Neural cell (in vitro differentiated cells): ENCODE results near the gene ERN2.

Source experiments
- EP300 ChIP-seq: fragments of 450-650 bp; conservative IDR thresholded peaks from 2 replicates; pipeline ENCODE4 v1.6.1; 2014; ENCODE audit warnings: antibody characterized with exemption, mild to moderate bottlenecking, moderate library complexity; ENCODE audit not compliant: poor library complexity, severe bottlenecking
- EZH2 ChIP-seq: fragments of 200-600, 300-800 bp; shearing (Covaris generic), sonication (generic); IDR thresholded peaks from 2 replicates; pipeline ENCODE4 v1.6.1; 2014; ENCODE audit warnings: antibody characterized with exemption, low read length, borderline replicate concordance, mild to moderate bottlenecking; ENCODE audit not compliant: insufficient read depth, poor library complexity, severe bottlenecking
- MXI1 ChIP-seq: fragments of 450-650 bp; conservative IDR thresholded peaks from 2 replicates; pipeline ENCODE4 v1.6.1; 2014; ENCODE audit warnings: antibody characterized with exemption, mild to moderate bottlenecking; ENCODE audit not compliant: poor library complexity, severe bottlenecking
- POLR2AphosphoS5 ChIP-seq: IDR thresholded peaks from 2 replicates; pipeline ENCODE4 v1.6.1; 2012
- RAD21 ChIP-seq: fragments of 450-650 bp; conservative IDR thresholded peaks from 2 replicates; pipeline ENCODE4 v1.6.1; 2014; ENCODE audit warnings: antibody characterized with exemption, mild to moderate bottlenecking, moderate library complexity
- SMC3 ChIP-seq: fragments of 450-650 bp; conservative IDR thresholded peaks from 2 replicates; pipeline ENCODE4 v1.6.1; 2014; ENCODE audit warnings: antibody characterized with exemption, mild to moderate bottlenecking, moderate library complexity; ENCODE audit not compliant: poor library complexity
- TAF1 ChIP-seq: IDR thresholded peaks from 2 replicates; pipeline ENCODE4 v1.6.1; 2012; ENCODE audit warnings: low read depth
- TF ChIP-seq, protein P1 (sequence below): fragments of 450-650 bp; IDR thresholded peaks from 2 replicates; pipeline ENCODE4 v1.5.1; 2014; ENCODE audit warnings: antibody characterized with exemption, mild to moderate bottlenecking, moderate library complexity; ENCODE audit not compliant: poor library complexity, severe bottlenecking
- TF ChIP-seq, protein P2 (sequence below): IDR thresholded peaks from 2 replicates; pipeline ENCODE4 v1.6.1; 2012; ENCODE audit warnings: borderline replicate concordance

DNA sequence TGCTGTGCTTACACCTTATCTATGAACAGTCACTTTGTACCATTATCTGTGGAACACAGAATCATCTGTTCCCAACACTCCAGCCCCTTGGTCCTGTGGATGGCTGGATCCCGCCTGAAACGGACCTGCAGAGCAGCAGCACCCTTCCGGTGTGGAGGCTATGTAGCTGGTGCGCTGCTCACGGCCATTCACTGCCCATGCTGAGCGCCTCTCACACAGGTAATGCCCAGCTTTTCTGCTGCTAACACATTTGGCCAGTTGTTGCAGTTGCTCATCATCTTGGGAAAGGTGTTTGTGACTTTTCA, 45.7 kb downstream of the ERN2 start:
- TF ChIP-seq EZH2 (no peak), TAF1 (no peak), EP300 (no peak), POLR2AphosphoS5 (no peak), SMC3 (no peak), RAD21 (no peak), MXI1 (no peak)
- TF ChIP-seq, protein P1, sequence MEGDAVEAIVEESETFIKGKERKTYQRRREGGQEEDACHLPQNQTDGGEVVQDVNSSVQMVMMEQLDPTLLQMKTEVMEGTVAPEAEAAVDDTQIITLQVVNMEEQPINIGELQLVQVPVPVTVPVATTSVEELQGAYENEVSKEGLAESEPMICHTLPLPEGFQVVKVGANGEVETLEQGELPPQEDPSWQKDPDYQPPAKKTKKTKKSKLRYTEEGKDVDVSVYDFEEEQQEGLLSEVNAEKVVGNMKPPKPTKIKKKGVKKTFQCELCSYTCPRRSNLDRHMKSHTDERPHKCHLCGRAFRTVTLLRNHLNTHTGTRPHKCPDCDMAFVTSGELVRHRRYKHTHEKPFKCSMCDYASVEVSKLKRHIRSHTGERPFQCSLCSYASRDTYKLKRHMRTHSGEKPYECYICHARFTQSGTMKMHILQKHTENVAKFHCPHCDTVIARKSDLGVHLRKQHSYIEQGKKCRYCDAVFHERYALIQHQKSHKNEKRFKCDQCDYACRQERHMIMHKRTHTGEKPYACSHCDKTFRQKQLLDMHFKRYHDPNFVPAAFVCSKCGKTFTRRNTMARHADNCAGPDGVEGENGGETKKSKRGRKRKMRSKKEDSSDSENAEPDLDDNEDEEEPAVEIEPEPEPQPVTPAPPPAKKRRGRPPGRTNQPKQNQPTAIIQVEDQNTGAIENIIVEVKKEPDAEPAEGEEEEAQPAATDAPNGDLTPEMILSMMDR: no peak
- TF ChIP-seq, protein P2, sequence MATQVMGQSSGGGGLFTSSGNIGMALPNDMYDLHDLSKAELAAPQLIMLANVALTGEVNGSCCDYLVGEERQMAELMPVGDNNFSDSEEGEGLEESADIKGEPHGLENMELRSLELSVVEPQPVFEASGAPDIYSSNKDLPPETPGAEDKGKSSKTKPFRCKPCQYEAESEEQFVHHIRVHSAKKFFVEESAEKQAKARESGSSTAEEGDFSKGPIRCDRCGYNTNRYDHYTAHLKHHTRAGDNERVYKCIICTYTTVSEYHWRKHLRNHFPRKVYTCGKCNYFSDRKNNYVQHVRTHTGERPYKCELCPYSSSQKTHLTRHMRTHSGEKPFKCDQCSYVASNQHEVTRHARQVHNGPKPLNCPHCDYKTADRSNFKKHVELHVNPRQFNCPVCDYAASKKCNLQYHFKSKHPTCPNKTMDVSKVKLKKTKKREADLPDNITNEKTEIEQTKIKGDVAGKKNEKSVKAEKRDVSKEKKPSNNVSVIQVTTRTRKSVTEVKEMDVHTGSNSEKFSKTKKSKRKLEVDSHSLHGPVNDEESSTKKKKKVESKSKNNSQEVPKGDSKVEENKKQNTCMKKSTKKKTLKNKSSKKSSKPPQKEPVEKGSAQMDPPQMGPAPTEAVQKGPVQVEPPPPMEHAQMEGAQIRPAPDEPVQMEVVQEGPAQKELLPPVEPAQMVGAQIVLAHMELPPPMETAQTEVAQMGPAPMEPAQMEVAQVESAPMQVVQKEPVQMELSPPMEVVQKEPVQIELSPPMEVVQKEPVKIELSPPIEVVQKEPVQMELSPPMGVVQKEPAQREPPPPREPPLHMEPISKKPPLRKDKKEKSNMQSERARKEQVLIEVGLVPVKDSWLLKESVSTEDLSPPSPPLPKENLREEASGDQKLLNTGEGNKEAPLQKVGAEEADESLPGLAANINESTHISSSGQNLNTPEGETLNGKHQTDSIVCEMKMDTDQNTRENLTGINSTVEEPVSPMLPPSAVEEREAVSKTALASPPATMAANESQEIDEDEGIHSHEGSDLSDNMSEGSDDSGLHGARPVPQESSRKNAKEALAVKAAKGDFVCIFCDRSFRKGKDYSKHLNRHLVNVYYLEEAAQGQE: no peak
